Peyer's patch (tissue), 4 donors: ENCODE measurements around the gene IGIP.

Source experiments
- POLR2A ChIP-seq, 2 donors: fragments of 450-650 bp; IDR thresholded peaks; one replicate each; pipeline ENCODE4 v1.5.1; 2017; ENCODE audit warnings: antibody characterized with exemption in 2 of 2, mild to moderate bottlenecking in 2 of 2, moderate library complexity in 2 of 2
- TF ChIP-seq, protein P1 (sequence below), 6 experiments: fragments of 450-650 bp in 4 of 6; fragments of 200-600 bp in 2 of 6; sonication (generic) in 1 of 6; IDR thresholded peaks; one replicate each; pipeline ENCODE4 v1.5.1; 2017 to 2019; ENCODE audit warnings: antibody characterized with exemption in 6 of 6, mild to moderate bottlenecking in 3 of 6, moderate library complexity in 1 of 6

GRCh38 chr5:140136624-140137023, 10.9 kb downstream of the IGIP start:
- TF ChIP-seq, protein P1, sequence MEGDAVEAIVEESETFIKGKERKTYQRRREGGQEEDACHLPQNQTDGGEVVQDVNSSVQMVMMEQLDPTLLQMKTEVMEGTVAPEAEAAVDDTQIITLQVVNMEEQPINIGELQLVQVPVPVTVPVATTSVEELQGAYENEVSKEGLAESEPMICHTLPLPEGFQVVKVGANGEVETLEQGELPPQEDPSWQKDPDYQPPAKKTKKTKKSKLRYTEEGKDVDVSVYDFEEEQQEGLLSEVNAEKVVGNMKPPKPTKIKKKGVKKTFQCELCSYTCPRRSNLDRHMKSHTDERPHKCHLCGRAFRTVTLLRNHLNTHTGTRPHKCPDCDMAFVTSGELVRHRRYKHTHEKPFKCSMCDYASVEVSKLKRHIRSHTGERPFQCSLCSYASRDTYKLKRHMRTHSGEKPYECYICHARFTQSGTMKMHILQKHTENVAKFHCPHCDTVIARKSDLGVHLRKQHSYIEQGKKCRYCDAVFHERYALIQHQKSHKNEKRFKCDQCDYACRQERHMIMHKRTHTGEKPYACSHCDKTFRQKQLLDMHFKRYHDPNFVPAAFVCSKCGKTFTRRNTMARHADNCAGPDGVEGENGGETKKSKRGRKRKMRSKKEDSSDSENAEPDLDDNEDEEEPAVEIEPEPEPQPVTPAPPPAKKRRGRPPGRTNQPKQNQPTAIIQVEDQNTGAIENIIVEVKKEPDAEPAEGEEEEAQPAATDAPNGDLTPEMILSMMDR (IDR thresholded peaks at IDR 0.05), result no peak
- TF ChIP-seq POLR2A (IDR thresholded peaks at IDR 0.05), result no peak
